ENCODE results near the gene RNF181.

DNA sequence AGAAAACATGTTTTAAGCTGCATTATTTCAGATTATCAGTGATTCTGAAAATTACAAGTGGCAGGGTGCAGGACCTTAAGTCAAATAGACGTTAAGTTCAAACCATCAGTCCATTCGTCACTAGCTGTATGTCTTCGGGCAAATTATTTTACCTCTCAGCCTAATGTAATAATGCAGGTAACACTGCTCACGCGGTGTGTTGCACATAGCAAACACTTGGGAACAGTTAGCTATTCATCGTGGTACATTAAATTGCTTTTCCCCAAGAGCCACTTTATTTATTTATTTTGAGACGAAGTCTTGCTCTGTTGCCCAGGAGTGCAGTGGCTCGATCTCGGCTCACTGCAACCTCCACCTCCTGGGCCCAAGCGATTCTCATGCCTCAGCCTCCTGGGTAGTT is 46.5 kb upstream of the RNF181 start:
- TF ChIP-seq CTCF (IDR thresholded peaks at IDR 0.05), result no peak
- TF ChIP-seq POLR2A (IDR thresholded peaks at IDR 0.05), result no peak

Data from transverse colon (tissue), 3 donors.